Calu3 (cell line): ENCODE measurements around the gene SLC35A5. TPM values are rescaled to one million over a fixed set of nuclear protein-coding genes. Genes with fewer than 3 reads are reported as not detected.
A peak's percentile ranks its signal among the peaks of the same experiment; 100 is the strongest.
"Not testable (repeated sequence)": the region's sequence is repeated elsewhere in the genome, so short reads cannot be mapped to it uniquely, and the experiment has no call there.

Experiments
- Bru-seq: library from RNA; stranded (reverse); fragments of 400-500 nt; gene quantifications from one replicate; lab custom pipeline; 2021; lab: Mats Ljungman, UMichigan
- BruChase-seq, 2 experiments: library from RNA; stranded (reverse); fragments of 400-500 nt; gene quantifications; one replicate each; lab custom pipeline; 2021; lab: Mats Ljungman, UMichigan
- BruUV-seq: library from RNA; stranded (reverse); fragments of 400-500 nt; replicated peaks from 2 replicates; lab custom pipeline; 2021; lab: Mats Ljungman, UMichigan
- CTCF ChIA-PET: fragments of 300-600 bp; sonication (Branson Sonifier 250); formaldehyde crosslinking; loops from one replicate; lab custom pipeline; 2022; ENCODE audit warnings: antibody characterized with exemption; lab: Charles Lee
- DNase-seq: peaks from one replicate; pipeline ENCODE4 v3.0.0; 2022
- H3K27ac Mint-ChIP-seq: one replicate; pipeline ENCODE4 v1.8.0; 2022; ENCODE audit warnings: mixed read lengths; ENCODE audit not compliant: unreplicated experiment
- H3K27me3 Mint-ChIP-seq: one replicate; pipeline ENCODE4 v1.8.0; 2022; ENCODE audit warnings: mixed read lengths; ENCODE audit not compliant: unreplicated experiment
- H3K36me3 Mint-ChIP-seq: one replicate; pipeline ENCODE4 v1.8.0; 2022; ENCODE audit warnings: mild to moderate bottlenecking, moderate library complexity, mixed read lengths; ENCODE audit not compliant: insufficient read depth, unreplicated experiment
- H3K4me1 Mint-ChIP-seq: one replicate; pipeline ENCODE4 v1.8.0; 2022; ENCODE audit warnings: mild to moderate bottlenecking, low read depth, mixed read lengths; ENCODE audit not compliant: unreplicated experiment
- H3K4me3 Mint-ChIP-seq: one replicate; pipeline ENCODE4 v1.8.0; 2022; ENCODE audit warnings: mild to moderate bottlenecking, low read depth, moderate library complexity, mixed read lengths; ENCODE audit not compliant: unreplicated experiment
- H3K9me3 Mint-ChIP-seq: one replicate; pipeline ENCODE4 v1.8.0; 2022; ENCODE audit warnings: low read depth, mixed read lengths; ENCODE audit not compliant: unreplicated experiment
- CTCF ChIP-seq: fragments of 200-600 bp; IDR thresholded peaks from one replicate; pipeline ENCODE4 v1.8.0; 2022; ENCODE audit warnings: antibody characterized with exemption; ENCODE audit not compliant: unreplicated experiment
- intact Hi-C: fragments of 100-400 bp; cut with micrococcal nuclease; formaldehyde crosslinking; loops from one replicate; pipeline ENCODE4 v1.10.0; 2022; ENCODE audit not compliant: unreplicated experiment
- long read RNA-seq: library from polyadenylated mRNA; stranded (forward); transcript quantifications from one replicate; pipeline ENCODE4 v2.0.0, GENCODE V29; 2022
- total RNA-seq: library from RNA; stranded (reverse); gene quantifications from 2 replicates; pipeline ENCODE4 v1.2.3, GENCODE V29; 2022

The SLC35A5 gene, protein sequence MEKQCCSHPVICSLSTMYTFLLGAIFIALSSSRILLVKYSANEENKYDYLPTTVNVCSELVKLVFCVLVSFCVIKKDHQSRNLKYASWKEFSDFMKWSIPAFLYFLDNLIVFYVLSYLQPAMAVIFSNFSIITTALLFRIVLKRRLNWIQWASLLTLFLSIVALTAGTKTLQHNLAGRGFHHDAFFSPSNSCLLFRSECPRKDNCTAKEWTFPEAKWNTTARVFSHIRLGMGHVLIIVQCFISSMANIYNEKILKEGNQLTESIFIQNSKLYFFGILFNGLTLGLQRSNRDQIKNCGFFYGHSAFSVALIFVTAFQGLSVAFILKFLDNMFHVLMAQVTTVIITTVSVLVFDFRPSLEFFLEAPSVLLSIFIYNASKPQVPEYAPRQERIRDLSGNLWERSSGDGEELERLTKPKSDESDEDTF
- total RNA-seq (18.9 and 21.7 TPM in 2 replicates), Bru-seq, nascent RNA (percentile 68 among the genes with signal in this experiment), BruChase-seq, experiment 1, labeled RNA remaining after a 6-hour chase (percentile 76 among the genes with signal in this experiment), BruChase-seq, experiment 2, labeled RNA remaining after a 2-hour chase (percentile 62 among the genes with signal in this experiment)
- long read RNA-seq, full-length matches to known transcripts: 17 of 28 reads
- long read RNA-seq, partial matches to known transcripts: 1 of 28 reads
- long read RNA-seq, other reads (novel, unspliced or antisense): 10 of 28 reads

GRCh38 chr3:112561734-112562529, at the start of gene SLC35A5, which contains the start of gene ATG3:
SLC35A5 (plus strand) TSS chr3:112562045; CDS start chr3:112563404, 1,359 bp downstream.
ATG3 (minus strand) TSS chr3:112561962; CDS start chr3:112561528, 434 bp downstream.
- peak within 1 kb of the TSS; percentile 94 for H3K27ac Mint-ChIP-seq
- intact Hi-C loops: no loop called here
- H3K36me3 Mint-ChIP-seq: peaks cover 41% of the 10 kb centered on the region
- TSS peak; percentile 70 for BruUV-seq
- H3K9me3 Mint-ChIP-seq: no peaks in the 10 kb centered on the region
- H3K4me3 Mint-ChIP-seq: peak within 1 kb of the TSS; percentile 83
- peak; percentile 97 for DNase-seq
- TF ChIP-seq CTCF: no peak
- CTCF ChIA-PET: no interaction called here
- H3K4me1 Mint-ChIP-seq: peaks cover 11% of the 10 kb centered on the region
- H3K27me3 Mint-ChIP-seq: no peaks in the 10 kb centered on the region

DNA sequence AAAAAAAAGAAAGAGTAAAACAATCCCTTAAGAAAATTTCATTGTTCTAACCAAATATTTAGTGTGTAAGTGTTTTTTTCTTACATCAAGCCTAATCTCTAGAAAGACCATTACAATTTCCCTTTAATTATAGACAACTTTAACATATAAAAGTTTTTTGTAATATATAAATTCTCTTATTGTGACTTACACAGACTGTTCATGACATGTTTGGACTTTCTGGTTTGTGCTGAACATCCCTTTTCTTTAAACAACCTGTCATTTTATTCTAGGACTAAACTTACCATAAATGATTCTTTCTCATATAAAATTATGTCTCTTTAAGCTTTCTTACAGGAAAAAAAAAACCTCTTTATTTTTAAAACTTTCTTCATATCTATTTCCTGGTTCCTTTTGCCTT, 49.5 kb upstream of the SLC35A5 start:
- no peaks in the 10 kb centered on the region for H3K9me3 Mint-ChIP-seq
- CTCF ChIA-PET: no interaction called here

GRCh38 chr3:112514527-112515128, 47.2 kb upstream of the SLC35A5 start:
- Mint-ChIP-seq H3K4me1 (no peaks in the 10 kb centered on the region), H3K36me3 (no peaks in the 10 kb centered on the region), H3K4me3 (no peak overlapping the region), H3K27ac (no peak overlapping the region), H3K9me3 (no peaks in the 10 kb centered on the region), H3K27me3 (no peaks in the 10 kb centered on the region)
- intact Hi-C loops: loop anchor here (5.0 kb wide), 2 partner anchors 377 to 402 kb away; no protein-coding TSS in a partner anchor
- CTCF ChIA-PET: no interaction called here
- no peak for DNase-seq
- no peak for TF ChIP-seq CTCF
- no TSS peak for BruUV-seq

More for the DNA sequence above, 49.5 kb upstream of the SLC35A5 start:
- no peaks in the 10 kb centered on the region for H3K27me3 Mint-ChIP-seq
- no peaks in the 10 kb centered on the region for H3K4me1 Mint-ChIP-seq
- no peak overlapping the region for H3K27ac Mint-ChIP-seq
- BruUV-seq: no TSS peak
- H3K4me3 Mint-ChIP-seq: no peak overlapping the region
- no peak for TF ChIP-seq CTCF
- intact Hi-C loops: no loop called here
- no peaks in the 10 kb centered on the region for H3K36me3 Mint-ChIP-seq
- DNase-seq: no peak

- CTCF ChIA-PET: interaction anchor here (0.8 kb wide), 1 partner anchor 226 kb away, joined by 3 read pairs; no protein-coding TSS in a partner anchor
- intact Hi-C loops: loop anchor here (1.0 to 5.0 kb wide), 4 partner anchors 192 to 407 kb away; no protein-coding TSS in a partner anchor
- H3K4me3 Mint-ChIP-seq, H3K36me3 Mint-ChIP-seq, DNase-seq, BruUV-seq, H3K27me3 Mint-ChIP-seq, H3K9me3 Mint-ChIP-seq, H3K27ac Mint-ChIP-seq, H3K4me1 Mint-ChIP-seq: not testable (repeated sequence)
Measured at GRCh38 chr3:112518970-112519369, 42.9 kb upstream of the SLC35A5 start.
